SK-N-SH (cell line): ENCODE results near the gene PYGO2. TPM values are rescaled to one million over a fixed set of nuclear protein-coding genes. Genes with fewer than 3 reads are reported as not detected.
A peak's percentile ranks its signal among the peaks of the same experiment; 100 is the strongest.

Experiments used
- CTCF ChIA-PET: fragments of 300-600, 350-600 bp; formaldehyde crosslinking; extraction: SDS; loops from one replicate; lab custom pipeline; 2021; lab: Yijun Ruan, JAX
- POLR2A ChIA-PET: fragments of 350-600 bp; sonication (Branson Sonifier 250); formaldehyde crosslinking; extraction: SDS; loops from one replicate; lab custom pipeline; 2020; ENCODE audit warnings: antibody characterized with exemption, inconsistent platforms; lab: Yijun Ruan, JAX
- DNase-seq: peaks from one replicate; pipeline ENCODE4 v3.0.0; 2012
- H2AFZ ChIP-seq: fragments of 200-600 bp; sonication (generic); 2 replicates; pipeline ENCODE4 v1.8.1; 2016; ENCODE audit warnings: antibody characterized with exemption, mild to moderate bottlenecking, low read depth
- H3F3A ChIP-seq: fragments of 200-600 bp; sonication (generic); replicated peaks from 2 replicates; pipeline ENCODE3; 2016; ENCODE audit warnings: antibody characterized with exemption, mild to moderate bottlenecking; ENCODE audit not compliant: insufficient read depth
- H3K27ac ChIP-seq, 2 experiments: fragments of 200-500 bp in 1 of 2; fragments of 200-600 bp in 1 of 2; sonication (Bioruptor generic) in 1 of 2; sonication (generic), shearing (Covaris generic) in 1 of 2; 2 replicates each; pipeline versions ENCODE4 v1.5.1 to v1.6.1; 2014 to 2016; ENCODE audit warnings: low read depth in 2 of 2, inconsistent platforms in 1 of 2, low read length in 1 of 2, mild to moderate bottlenecking in 1 of 2, mixed read lengths in 1 of 2
- H3K27me3 ChIP-seq: fragments of 200-600 bp; sonication (generic), shearing (Covaris generic); 2 replicates; pipeline ENCODE4 v1.6.1; 2016; ENCODE audit warnings: mixed run types; ENCODE audit not compliant: insufficient read depth
- H3K36me3 ChIP-seq, 2 experiments: fragments of 200-500 bp in 1 of 2; fragments of 200-600 bp in 1 of 2; sonication (Bioruptor generic) in 1 of 2; sonication (generic) in 1 of 2; replicated peaks in 1 of 2; 2 replicates each; pipeline versions ENCODE3 to v1.5.1; 2014 to 2016; ENCODE audit warnings: low read length in 1 of 2, mild to moderate bottlenecking in 1 of 2; ENCODE audit not compliant: insufficient read depth in 2 of 2, control insufficient read depth in 1 of 2
- H3K4me1 ChIP-seq, 2 experiments: fragments of 200-500 bp in 1 of 2; fragments of 200-600 bp in 1 of 2; sonication (Bioruptor generic) in 1 of 2; sonication (generic), shearing (Covaris generic) in 1 of 2; 2 replicates each; pipeline versions ENCODE4 v1.5.1 to v1.6.1; 2014 to 2016; ENCODE audit warnings: low read depth in 1 of 2, low read length in 1 of 2, mixed run types in 1 of 2; ENCODE audit not compliant: insufficient read depth in 2 of 2, control insufficient read depth in 1 of 2
- H3K4me2 ChIP-seq: fragments of 200-600 bp; sonication (generic), shearing (Covaris generic); 2 replicates; pipeline ENCODE4 v1.6.1; 2017; ENCODE audit warnings: mixed run types
- H3K4me3 ChIP-seq, 2 experiments: fragments of 200-500 bp in 1 of 2; fragments of 200-600 bp in 1 of 2; sonication (Bioruptor generic) in 1 of 2; sonication (generic), shearing (Covaris generic) in 1 of 2; 2 replicates each; pipeline versions ENCODE4 v1.5.1 to v1.8.1; 2014 to 2016; ENCODE audit warnings: low read depth in 2 of 2, inconsistent platforms in 1 of 2, low read length in 1 of 2, mild to moderate bottlenecking in 1 of 2, mixed read lengths in 1 of 2, moderate library complexity in 1 of 2
- H3K79me2 ChIP-seq: fragments of 200-600 bp; sonication (generic); 2 replicates; pipeline ENCODE4 v1.8.1; 2017; ENCODE audit warnings: mild to moderate bottlenecking; ENCODE audit not compliant: insufficient read depth
- H3K9ac ChIP-seq: fragments of 200-600 bp; sonication (generic); 2 replicates; pipeline ENCODE4 v1.6.1; 2017; ENCODE audit warnings: mixed run types
- H3K9me2 ChIP-seq: fragments of 200-600 bp; sonication (generic); 2 replicates; pipeline ENCODE4 v1.6.1; 2017; ENCODE audit warnings: mixed run types
- H3K9me3 ChIP-seq: fragments of 200-600 bp; sonication (generic); 2 replicates; pipeline ENCODE4 v1.6.1; 2017; ENCODE audit warnings: mixed run types, mild to moderate bottlenecking, moderate library complexity
- H4K20me1 ChIP-seq: fragments of 200-600 bp; sonication (generic); 2 replicates; pipeline ENCODE4 v1.6.1; 2017; ENCODE audit warnings: mild to moderate bottlenecking, mixed run types; ENCODE audit not compliant: insufficient read depth
- CHD2 ChIP-seq: fragments of 150-350 bp; IDR thresholded peaks from 2 replicates; pipeline ENCODE4 v1.6.1; 2018; ENCODE audit warnings: low read length; ENCODE audit not compliant: partially characterized antibody
- CTCF ChIP-seq: fragments of 200-600 bp; sonication (generic); IDR thresholded peaks from 2 replicates; pipeline ENCODE4 v1.6.1; 2017; ENCODE audit warnings: antibody characterized with exemption, mild to moderate bottlenecking, moderate library complexity
- GABPA ChIP-seq: IDR thresholded peaks from 2 replicates; pipeline ENCODE4 v1.4.0; 2012; ENCODE audit warnings: low read depth, mild to moderate bottlenecking
- MEF2A ChIP-seq: IDR thresholded peaks from 2 replicates; pipeline ENCODE4 v1.4.0; 2012; ENCODE audit warnings: low read depth, borderline replicate concordance
- MXI1 ChIP-seq: IDR thresholded peaks from 2 replicates; pipeline ENCODE4 v1.6.1; 2012; ENCODE audit warnings: mild to moderate bottlenecking, low read depth, low read length, improper control_type of control experiment
- NFIC ChIP-seq: IDR thresholded peaks from 2 replicates; pipeline ENCODE4 v1.4.0; 2012; ENCODE audit warnings: borderline replicate concordance
- NRF1 ChIP-seq: IDR thresholded peaks from 2 replicates; pipeline ENCODE4 v1.6.1; 2012; ENCODE audit warnings: low read depth, mild to moderate bottlenecking, low read length
- RAD21 ChIP-seq: IDR thresholded peaks from 2 replicates; pipeline ENCODE4 v1.6.1; 2012; ENCODE audit warnings: mild to moderate bottlenecking, low read length
- SMC3 ChIP-seq: IDR thresholded peaks from 2 replicates; pipeline ENCODE4 v1.6.1; 2012; ENCODE audit warnings: low read depth, low read length, improper control_type of control experiment
- ZBTB33 ChIP-seq: IDR thresholded peaks from 2 replicates; pipeline ENCODE4 v1.4.0; 2012; ENCODE audit warnings: low read depth, borderline replicate concordance
- WGBS: methylation state at CpG from one replicate; pipeline ENCODE4 v1.1.6; 2017; ENCODE audit warnings: low lambda C conversion rate; 5-methylcytosine and 5-hydroxymethylcytosine counted together
- polyA plus RNA-seq, 3 experiments: library from polyadenylated mRNA; depleted of rRNA; stranded (reverse); fragments of >200 nt; gene quantifications; 2 replicates each; pipeline ENCODE4 v1.2.3, GENCODE V29; 2012
- TF ChIP-seq, protein P1 (sequence below): fragments of 150-350 bp; IDR thresholded peaks from 2 replicates; pipeline ENCODE4 v1.6.1; 2017; ENCODE audit warnings: antibody characterized with exemption, low read length, low read depth, borderline replicate concordance
- TF ChIP-seq, protein P2 (sequence below): IDR thresholded peaks from 2 replicates; pipeline ENCODE4 v1.4.0; 2012; ENCODE audit warnings: low read depth

Gene PYGO2
- polyA plus RNA-seq, 1 of the 3 experiments (the other 2 are of a cell fraction), result 23.3 TPM

- DNase-seq, result no peak
- POLR2A ChIA-PET, result no interaction called here
- H3K27me3 ChIP-seq, result no peaks in the 10 kb centered on the region
- H3K27ac ChIP-seq, result peak overlapping the region in 1 of 2 experiments; percentile 94; a peak in 2 of 4 replicates
- WGBS, result 98% methylated on average over 7 of the region's 7 CpGs
- no peak for TF ChIP-seq NFIC
- no peak for TF ChIP-seq CHD2
- TF ChIP-seq NRF1, result no peak
- no peak for TF ChIP-seq CTCF
- TF ChIP-seq ZBTB33, result no peak
- TF ChIP-seq, protein P1, sequence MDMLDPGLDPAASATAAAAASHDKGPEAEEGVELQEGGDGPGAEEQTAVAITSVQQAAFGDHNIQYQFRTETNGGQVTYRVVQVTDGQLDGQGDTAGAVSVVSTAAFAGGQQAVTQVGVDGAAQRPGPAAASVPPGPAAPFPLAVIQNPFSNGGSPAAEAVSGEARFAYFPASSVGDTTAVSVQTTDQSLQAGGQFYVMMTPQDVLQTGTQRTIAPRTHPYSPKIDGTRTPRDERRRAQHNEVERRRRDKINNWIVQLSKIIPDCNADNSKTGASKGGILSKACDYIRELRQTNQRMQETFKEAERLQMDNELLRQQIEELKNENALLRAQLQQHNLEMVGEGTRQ, result no peak
- no peak for TF ChIP-seq MXI1
- TF ChIP-seq GABPA, result no peak
- no peak for TF ChIP-seq MEF2A
- TF ChIP-seq, protein P2, sequence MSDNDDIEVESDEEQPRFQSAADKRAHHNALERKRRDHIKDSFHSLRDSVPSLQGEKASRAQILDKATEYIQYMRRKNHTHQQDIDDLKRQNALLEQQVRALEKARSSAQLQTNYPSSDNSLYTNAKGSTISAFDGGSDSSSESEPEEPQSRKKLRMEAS, result no peak
- TF ChIP-seq SMC3, result no peak
- no peak for TF ChIP-seq RAD21
- H3F3A ChIP-seq, result peaks cover 15% of the 10 kb centered on the region
- H3K9me3 ChIP-seq, result no peaks in the 10 kb centered on the region
- no peak overlapping the region for H3K4me2 ChIP-seq
- H3K36me3 ChIP-seq, result no peaks in the 10 kb centered on the region
- no peak overlapping the region for H3K9ac ChIP-seq
- CTCF ChIA-PET, result interaction anchor here (0.7 to 6.6 kb wide), 8 partner anchors 18 to 460 kb away, joined by 3 to 34 read pairs (median 5); partner anchors contain the start of genes PBXIP1 and PYGO2
- H2AFZ ChIP-seq, result no peak overlapping the region
- H3K4me1 ChIP-seq, result peaks cover 20 to 35% of the 10 kb centered on the region in 2 experiments; a peak in 3 of 4 replicates
- no peaks in the 10 kb centered on the region for H4K20me1 ChIP-seq
- H3K4me3 ChIP-seq, result no peak overlapping the region
- H3K79me2 ChIP-seq, result peaks cover 12% of the 10 kb centered on the region; the same call in 1 of the 2 replicates
- no peaks in the 10 kb centered on the region for H3K9me2 ChIP-seq
These were observed 22.8 kb downstream of the PYGO2 start for GRCh38 chr1:154938604-154939399.
